Neural crest cell (in vitro differentiated cells): ENCODE results near the gene NDUFS8. TPM values are rescaled to one million over a fixed set of nuclear protein-coding genes. Genes with fewer than 3 reads are reported as not detected.

Experiments
- DNase-seq: peaks from one replicate; pipeline ENCODE4 v3.0.0; 2021; ENCODE audit warnings: low read depth, mixed read lengths, low spot score
- H3K27ac Mint-ChIP-seq: one replicate; pipeline ENCODE4 v1.8.0; 2021; ENCODE audit warnings: mild to moderate bottlenecking, mixed read lengths; ENCODE audit not compliant: unreplicated experiment
- H3K27me3 Mint-ChIP-seq: 2 replicates; pipeline ENCODE4 v1.8.0; 2021; ENCODE audit warnings: low read depth, mild to moderate bottlenecking, mixed read lengths
- H3K36me3 Mint-ChIP-seq: 2 replicates; pipeline ENCODE4 v1.8.0; 2021; ENCODE audit warnings: low read depth, mild to moderate bottlenecking, mixed read lengths
- H3K4me1 Mint-ChIP-seq: 2 replicates; pipeline ENCODE4 v1.8.0; 2021; ENCODE audit warnings: mixed read lengths
- H3K4me3 Mint-ChIP-seq: one replicate; pipeline ENCODE4 v1.8.0; 2021; ENCODE audit warnings: mild to moderate bottlenecking, mixed read lengths
- H3K9me3 Mint-ChIP-seq: 2 replicates; pipeline ENCODE4 v1.8.0; 2021; ENCODE audit warnings: mixed read lengths
- total RNA-seq: library from RNA; stranded (reverse); gene quantifications from 2 replicates; pipeline ENCODE4 v1.2.1, GENCODE V29; 2021
- TF ChIP-seq, protein P1 (sequence below): fragments of 200-600 bp; sonication (generic); conservative IDR thresholded peaks from 2 replicates; pipeline ENCODE4 v1.5.0; 2021; ENCODE audit warnings: antibody characterized with exemption, mild to moderate bottlenecking

NDUFS8 gene
- total RNA-seq, 1 donor from 2014 or later: 150 TPM

DNA sequence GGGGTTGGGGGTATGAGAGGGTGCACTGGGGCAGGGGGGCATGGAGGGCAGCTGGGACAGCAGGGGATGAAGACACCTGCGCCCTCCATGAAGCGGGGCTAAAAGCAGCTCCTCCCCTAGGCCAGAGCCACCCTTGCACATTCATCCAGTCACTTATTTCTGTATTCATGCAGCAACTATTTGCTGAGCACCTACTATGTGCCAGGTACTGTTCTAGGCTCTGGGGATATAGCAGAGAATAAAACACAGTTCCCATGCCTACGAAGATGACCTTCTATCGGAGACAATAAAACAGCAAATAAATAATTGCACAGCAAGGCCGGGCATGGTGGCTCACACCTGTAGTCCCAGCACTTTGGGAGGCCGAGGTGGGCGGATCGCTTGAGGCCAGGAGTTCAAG, 15.0 kb upstream of the NDUFS8 start:
- no peaks in the 10 kb centered on the region for H3K9me3 Mint-ChIP-seq
- H3K27ac Mint-ChIP-seq: no peak overlapping the region
- peaks cover 48% of the 10 kb centered on the region for H3K4me1 Mint-ChIP-seq
- no peak for DNase-seq
- H3K36me3 Mint-ChIP-seq: no peaks in the 10 kb centered on the region
- no peak overlapping the region for H3K4me3 Mint-ChIP-seq
- H3K27me3 Mint-ChIP-seq: no peaks in the 10 kb centered on the region
- TF ChIP-seq, protein P1, sequence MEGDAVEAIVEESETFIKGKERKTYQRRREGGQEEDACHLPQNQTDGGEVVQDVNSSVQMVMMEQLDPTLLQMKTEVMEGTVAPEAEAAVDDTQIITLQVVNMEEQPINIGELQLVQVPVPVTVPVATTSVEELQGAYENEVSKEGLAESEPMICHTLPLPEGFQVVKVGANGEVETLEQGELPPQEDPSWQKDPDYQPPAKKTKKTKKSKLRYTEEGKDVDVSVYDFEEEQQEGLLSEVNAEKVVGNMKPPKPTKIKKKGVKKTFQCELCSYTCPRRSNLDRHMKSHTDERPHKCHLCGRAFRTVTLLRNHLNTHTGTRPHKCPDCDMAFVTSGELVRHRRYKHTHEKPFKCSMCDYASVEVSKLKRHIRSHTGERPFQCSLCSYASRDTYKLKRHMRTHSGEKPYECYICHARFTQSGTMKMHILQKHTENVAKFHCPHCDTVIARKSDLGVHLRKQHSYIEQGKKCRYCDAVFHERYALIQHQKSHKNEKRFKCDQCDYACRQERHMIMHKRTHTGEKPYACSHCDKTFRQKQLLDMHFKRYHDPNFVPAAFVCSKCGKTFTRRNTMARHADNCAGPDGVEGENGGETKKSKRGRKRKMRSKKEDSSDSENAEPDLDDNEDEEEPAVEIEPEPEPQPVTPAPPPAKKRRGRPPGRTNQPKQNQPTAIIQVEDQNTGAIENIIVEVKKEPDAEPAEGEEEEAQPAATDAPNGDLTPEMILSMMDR: no peak

DNA sequence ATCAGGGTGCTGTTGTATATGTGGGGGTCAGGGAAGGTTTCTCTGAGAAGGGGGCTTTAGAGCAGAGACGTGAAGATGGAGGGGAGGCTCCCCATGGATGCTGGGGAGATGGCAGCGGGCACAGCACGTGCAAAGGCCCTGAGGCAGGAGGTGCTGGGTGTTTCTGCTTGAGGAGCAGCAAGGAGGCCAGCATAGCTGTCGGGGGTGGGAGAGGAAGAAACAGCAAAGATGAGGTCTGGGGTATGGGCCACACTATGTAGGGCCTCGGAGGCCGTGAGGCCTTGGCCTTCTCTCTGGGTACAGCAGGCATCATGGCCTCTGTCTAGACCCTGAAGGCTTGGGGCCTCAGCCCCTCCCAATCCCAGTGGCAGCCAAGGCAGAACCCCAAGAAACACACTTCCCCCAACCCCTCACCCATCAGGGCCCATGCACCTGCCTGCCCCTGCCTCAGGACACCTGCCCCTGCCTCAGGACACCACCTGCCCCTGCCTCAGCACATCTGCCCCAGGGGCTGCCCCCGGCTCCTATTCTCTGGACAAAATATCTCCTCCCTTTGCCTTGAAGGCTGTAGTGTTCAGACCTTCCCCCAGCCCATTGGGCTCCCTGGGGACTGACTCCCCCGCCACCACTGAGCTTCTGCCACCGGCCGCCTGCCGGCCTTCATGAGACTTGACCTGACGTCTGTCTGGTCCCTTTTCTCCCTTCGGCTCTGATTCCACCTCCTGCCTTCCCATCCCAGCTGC, 14.1 kb upstream of the NDUFS8 start:
- Mint-ChIP-seq H3K4me1 (peaks cover 47% of the 10 kb centered on the region), H3K4me3 (peak overlapping the region; percentile 41), H3K9me3 (no peaks in the 10 kb centered on the region), H3K36me3 (no peaks in the 10 kb centered on the region), H3K27ac (peak overlapping the region; percentile 62), H3K27me3 (no peaks in the 10 kb centered on the region)
- no peak for DNase-seq
- TF ChIP-seq, protein P1: no peak

DNA sequence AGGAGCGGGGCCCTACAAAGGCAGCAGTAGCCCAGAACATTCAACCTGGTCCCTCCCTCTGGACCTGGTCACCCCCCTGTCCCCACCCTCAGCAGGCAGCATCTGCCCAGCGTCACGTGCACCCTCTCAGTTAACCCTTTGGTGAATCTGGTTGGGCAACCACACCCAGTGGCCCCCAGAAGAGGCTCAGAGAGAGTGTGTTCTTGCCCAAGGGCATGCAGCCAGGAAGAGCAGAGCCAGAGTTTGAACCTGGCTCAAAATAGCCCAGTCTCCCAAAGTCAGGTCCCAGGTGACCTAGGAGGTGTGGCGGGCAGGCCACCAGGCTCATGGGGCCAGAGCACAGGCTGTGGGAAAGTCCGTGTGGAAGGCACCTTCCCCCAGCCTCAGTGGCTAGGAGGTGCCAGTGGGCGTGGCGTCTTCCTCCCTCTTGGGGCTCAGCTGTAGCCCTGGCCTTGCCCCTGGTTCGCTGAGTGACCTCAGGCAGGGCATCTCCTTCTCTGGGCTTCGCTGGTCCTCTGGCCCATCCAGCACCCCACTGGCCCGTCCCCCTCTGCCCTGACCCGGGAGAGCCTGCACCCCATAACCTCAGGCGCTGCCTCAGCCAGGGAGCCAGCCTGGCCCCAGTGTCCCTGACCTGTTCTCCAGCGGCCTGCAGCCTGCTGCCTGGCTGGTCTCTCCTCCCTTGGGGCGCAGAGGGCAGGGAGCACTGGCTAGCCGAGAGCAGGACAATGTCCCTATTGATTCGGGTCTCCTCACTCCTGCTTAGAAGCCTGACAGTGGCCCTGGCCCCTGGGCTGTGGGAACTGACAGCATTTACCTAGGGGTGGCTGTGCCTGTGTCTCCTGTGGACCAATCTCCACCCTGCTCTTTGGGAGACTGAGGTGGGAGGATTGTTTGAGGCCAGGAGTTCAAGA, 13.3 kb upstream of the NDUFS8 start:
- peak; percentile 55 for DNase-seq
- Mint-ChIP-seq H3K36me3 (no peaks in the 10 kb centered on the region), H3K4me1 (peaks cover 44% of the 10 kb centered on the region), H3K4me3 (peak overlapping the region; percentile 69), H3K27me3 (no peaks in the 10 kb centered on the region), H3K27ac (peak overlapping the region; percentile 57), H3K9me3 (no peaks in the 10 kb centered on the region)
- TF ChIP-seq, protein P1: no peak

DNA sequence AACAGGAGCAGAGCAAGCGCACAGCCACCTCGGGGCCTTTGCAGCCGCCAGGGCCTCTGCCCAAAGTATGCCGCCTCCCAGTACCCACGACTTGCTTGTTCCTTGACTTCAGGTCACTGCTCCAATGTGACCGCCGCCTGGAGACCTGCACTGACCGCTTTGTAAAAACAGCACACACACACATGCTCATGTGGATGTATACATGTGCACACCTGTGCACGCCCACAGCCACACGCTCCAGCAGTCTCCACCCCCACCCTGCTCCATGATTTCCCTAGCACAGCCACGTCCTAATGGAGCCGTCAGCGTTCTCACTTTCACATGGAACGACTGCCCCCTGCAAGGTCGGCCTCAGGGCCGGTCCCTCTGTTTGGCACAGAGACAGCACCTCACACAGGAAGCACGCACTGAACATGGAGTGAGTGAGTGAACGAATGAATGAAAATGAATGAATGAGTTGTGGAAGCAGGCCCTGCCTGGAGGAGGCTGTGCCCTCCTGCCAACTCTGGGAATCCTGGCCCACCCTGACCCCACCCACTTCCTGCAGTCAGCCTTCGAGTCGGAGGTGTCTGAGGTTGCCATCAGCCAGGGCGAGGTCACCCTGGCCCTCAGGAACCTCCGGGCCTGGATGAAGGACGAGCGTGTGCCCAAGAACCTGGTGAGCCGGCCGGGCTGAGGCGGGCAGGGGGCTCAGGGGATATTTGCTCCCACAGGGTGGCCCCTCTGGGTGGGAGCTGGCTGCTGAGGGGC, 12.3 kb upstream of the NDUFS8 start:
- Mint-ChIP-seq H3K27me3 (no peaks in the 10 kb centered on the region), H3K27ac (peak overlapping the region; percentile 96), H3K4me1 (peaks cover 38% of the 10 kb centered on the region), H3K9me3 (no peaks in the 10 kb centered on the region), H3K36me3 (no peaks in the 10 kb centered on the region), H3K4me3 (peak overlapping the region; percentile 69)
- no peak for DNase-seq
- TF ChIP-seq, protein P1: no peak

DNA sequence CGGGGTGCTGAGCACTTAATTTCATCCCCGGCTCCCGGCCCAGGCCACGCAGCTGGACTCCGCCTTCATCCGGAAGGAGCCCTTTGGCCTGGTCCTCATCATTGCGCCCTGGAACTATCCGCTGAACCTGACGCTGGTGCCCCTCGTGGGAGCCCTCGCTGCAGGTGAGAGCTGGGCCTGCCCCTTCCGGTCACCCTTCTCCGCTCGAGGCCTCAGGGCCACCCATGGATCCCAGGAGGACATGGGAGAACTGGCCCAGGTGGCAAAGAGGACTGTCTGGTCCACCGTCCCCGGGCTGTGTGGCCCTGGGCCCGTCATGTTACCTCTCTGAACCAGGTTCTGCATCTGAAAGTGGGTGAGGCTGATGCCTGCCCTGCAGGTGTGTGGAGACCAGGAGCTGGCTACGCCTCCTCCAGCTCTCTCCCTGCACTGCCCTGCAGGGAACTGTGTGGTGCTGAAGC, 11.7 kb upstream of the NDUFS8 start:
- H3K27me3 Mint-ChIP-seq: no peaks in the 10 kb centered on the region
- no peak for DNase-seq
- TF ChIP-seq, protein P1: no peak
- no peak overlapping the region for H3K4me3 Mint-ChIP-seq
- no peak overlapping the region for H3K27ac Mint-ChIP-seq
- H3K36me3 Mint-ChIP-seq: no peaks in the 10 kb centered on the region
- H3K9me3 Mint-ChIP-seq: no peaks in the 10 kb centered on the region
- H3K4me1 Mint-ChIP-seq: peaks cover 34% of the 10 kb centered on the region
